GM23338 (cell line): ENCODE data around the gene PSMG1. TPM values are rescaled to one million over a fixed set of nuclear protein-coding genes. Genes with fewer than 3 reads are reported as not detected.

Source experiments
- ATAC-seq: fragments of 200-7000 bp; cut with Tn5 transposase; 3 replicates; pipeline ENCODE4 v1.9.1; 2020
- DNase-seq: peaks from one replicate; pipeline ENCODE4 v3.0.0-alpha.2; 2015; ENCODE audit warnings: low spot score
- H2AFZ ChIP-seq: fragments of 200-600 bp; sonication (generic); 2 replicates; pipeline ENCODE4 v1.8.0; 2016; ENCODE audit warnings: antibody characterized with exemption, mild to moderate bottlenecking, moderate library complexity
- H3F3A ChIP-seq: fragments of 200-600 bp; sonication (generic); replicated peaks from 2 replicates; pipeline ENCODE4 v1.8.0; 2017; ENCODE audit warnings: antibody characterized with exemption, mixed run types, low read depth
- H3K27ac ChIP-seq: fragments of 200-600 bp; sonication (generic); 2 replicates; pipeline ENCODE4 v1.6.1; 2016; ENCODE audit warnings: low read depth
- H3K27me3 ChIP-seq: fragments of 200-600 bp; sonication (generic); 2 replicates; pipeline ENCODE4 v1.8.0; 2016; ENCODE audit warnings: mild to moderate bottlenecking, mixed run types, moderate library complexity; ENCODE audit not compliant: insufficient read depth
- H3K36me3 ChIP-seq: fragments of 200-600 bp; sonication (generic); 2 replicates; pipeline ENCODE4 v1.8.0; 2016; ENCODE audit warnings: mild to moderate bottlenecking; ENCODE audit not compliant: insufficient read depth
- H3K4me1 ChIP-seq: fragments of 200-600 bp; sonication (generic); 2 replicates; pipeline ENCODE4 v1.8.0; 2016; ENCODE audit warnings: mild to moderate bottlenecking, moderate library complexity; ENCODE audit not compliant: insufficient read depth
- H3K4me2 ChIP-seq: fragments of 200-600 bp; sonication (generic); 2 replicates; pipeline ENCODE4 v1.7.1; 2017; ENCODE audit warnings: mixed run types
- H3K4me3 ChIP-seq: fragments of 200-600 bp; sonication (generic); 2 replicates; pipeline ENCODE4 v1.6.1; 2016; ENCODE audit warnings: mixed run types
- H3K79me2 ChIP-seq: fragments of 200-600 bp; sonication (generic); replicated peaks from 2 replicates; pipeline ENCODE4 v1.8.0; 2017; ENCODE audit warnings: mild to moderate bottlenecking; ENCODE audit not compliant: insufficient read depth
- H3K9me2 ChIP-seq: fragments of 200-600 bp; sonication (generic); 2 replicates; pipeline ENCODE4 v1.8.0; 2017; ENCODE audit not compliant: insufficient read depth
- H4K20me1 ChIP-seq: fragments of 200-600 bp; sonication (generic); replicated peaks from 2 replicates; pipeline ENCODE4 v1.8.0; 2017; ENCODE audit warnings: mild to moderate bottlenecking; ENCODE audit not compliant: insufficient read depth
- H3K27ac Mint-ChIP-seq: 2 replicates; pipeline ENCODE4 v1.8.0; 2020; ENCODE audit warnings: inconsistent platforms, mild to moderate bottlenecking, moderate library complexity, mixed read lengths
- H3K27me3 Mint-ChIP-seq: 3 replicates; pipeline ENCODE4 v1.8.0; 2022; ENCODE audit warnings: low read depth, mild to moderate bottlenecking, moderate library complexity, mixed read lengths, inconsistent platforms; ENCODE audit not compliant: insufficient read depth, poor library complexity
- H3K36me3 Mint-ChIP-seq: 3 replicates; pipeline ENCODE4 v1.8.0; 2021; ENCODE audit warnings: low read depth, mild to moderate bottlenecking, inconsistent platforms, moderate library complexity, mixed read lengths
- H3K4me1 Mint-ChIP-seq: 3 replicates; pipeline ENCODE4 v1.8.0; 2020; ENCODE audit warnings: mild to moderate bottlenecking, inconsistent platforms, mixed read lengths
- H3K4me3 Mint-ChIP-seq: 3 replicates; pipeline ENCODE4 v1.8.0; 2021; ENCODE audit warnings: moderate library complexity, mild to moderate bottlenecking, inconsistent platforms, mixed read lengths
- H3K9me3 Mint-ChIP-seq: 3 replicates; pipeline ENCODE4 v1.8.0; 2020; ENCODE audit warnings: moderate library complexity, mild to moderate bottlenecking, inconsistent platforms, mixed read lengths
- ETS1 ChIP-seq: IDR thresholded peaks from 2 replicates; pipeline ENCODE4 v1.6.1; 2016; ENCODE audit warnings: antibody characterized with exemption
- NANOG ChIP-seq: IDR thresholded peaks from 2 replicates; pipeline ENCODE4 v1.6.1; 2016; ENCODE audit warnings: antibody characterized with exemption, borderline replicate concordance
- REST ChIP-seq: IDR thresholded peaks from one replicate; pipeline ENCODE4 v1.6.1; 2018; ENCODE audit warnings: antibody characterized with exemption; ENCODE audit not compliant: unreplicated experiment
- ZNF331 ChIP-seq: fragments of 250-450 bp; sonication (Bioruptor Pico); IDR thresholded peaks from 2 replicates; pipeline ENCODE4 v1.5.0; 2020; ENCODE audit warnings: low read depth, mild to moderate bottlenecking, moderate library complexity
- polyA plus RNA-seq: library from polyadenylated mRNA; unstranded; fragments of >200 nt; fragmentation: Nextera tagmentation; extraction: Ambion mirVana; gene quantifications from 2 replicates; pipeline ENCODE4 v1.2.1, GENCODE V29; 2016
- total RNA-seq: library from RNA; depleted of rRNA; stranded (reverse); fragments of >200 nt; shearing (Covaris generic); gene quantifications from 2 replicates; pipeline ENCODE4 v1.2.3, GENCODE V29; 2014
- TF ChIP-seq, protein P1 (sequence below), 2 experiments: fragments of 200-600 bp in 1 of 2; sonication (generic) in 1 of 2; conservative IDR thresholded peaks; 2 replicates each; pipeline versions ENCODE4 v1.5.1 to v1.6.1; 2016 to 2017; ENCODE audit warnings: antibody characterized with exemption in 2 of 2, low read depth in 2 of 2, mild to moderate bottlenecking in 2 of 2, moderate library complexity in 1 of 2

The PSMG1 gene
- total and polyA plus RNA-seq, 2 experiments from 2014 or later = 78.4 to 158 TPM

DNA sequence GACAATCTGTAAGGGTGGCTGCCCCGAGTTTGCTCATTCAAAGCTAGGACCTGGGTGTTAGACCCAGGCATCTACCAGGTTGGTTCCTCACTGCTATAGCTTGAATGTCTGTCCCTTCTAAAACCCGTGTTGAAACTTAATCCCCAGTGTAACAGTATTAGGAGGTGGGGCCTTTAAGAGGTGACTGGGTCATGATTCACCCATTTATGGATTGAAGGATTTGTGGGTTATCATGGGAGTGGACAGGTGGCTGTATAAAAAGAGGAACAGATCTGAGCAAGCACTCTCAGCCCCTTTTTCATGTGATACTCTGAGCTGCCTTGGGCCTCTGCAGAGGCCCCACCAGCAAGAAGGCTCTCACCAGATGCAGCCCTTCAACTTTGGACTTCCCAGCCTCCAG, 29.4 kb downstream of the PSMG1 start:
- no peak overlapping the region for H3K27ac ChIP-seq
- H3K27me3 ChIP-seq = no peaks in the 10 kb centered on the region
- Mint-ChIP-seq H3K9me3 (peaks cover 17% of the 10 kb centered on the region), H3K36me3 (peaks cover 10% of the 10 kb centered on the region; the same call in 2 of the 3 replicates), H3K4me1 (no peaks in the 10 kb centered on the region), H3K27me3 (no peaks in the 10 kb centered on the region), H3K27ac (no peak overlapping the region), H3K4me3 (no peak overlapping the region)
- no peak for TF ChIP-seq NANOG
- no peak overlapping the region for H3K4me3 ChIP-seq
- no peaks in the 10 kb centered on the region for H4K20me1 ChIP-seq
- no peaks in the 10 kb centered on the region for H3F3A ChIP-seq
- H3K9me2 ChIP-seq = 0 out of 2 replicates have a peak, but pooled peaks cover 5% of the 10 kb centered on the region
- no peaks in the 10 kb centered on the region for H3K36me3 ChIP-seq
- H3K4me2 ChIP-seq = no peak overlapping the region
- H2AFZ ChIP-seq = no peak overlapping the region
- H3K79me2 ChIP-seq = no peaks in the 10 kb centered on the region
- H3K4me1 ChIP-seq = no peaks in the 10 kb centered on the region
- no peak for ATAC-seq
- no peak for DNase-seq

DNA sequence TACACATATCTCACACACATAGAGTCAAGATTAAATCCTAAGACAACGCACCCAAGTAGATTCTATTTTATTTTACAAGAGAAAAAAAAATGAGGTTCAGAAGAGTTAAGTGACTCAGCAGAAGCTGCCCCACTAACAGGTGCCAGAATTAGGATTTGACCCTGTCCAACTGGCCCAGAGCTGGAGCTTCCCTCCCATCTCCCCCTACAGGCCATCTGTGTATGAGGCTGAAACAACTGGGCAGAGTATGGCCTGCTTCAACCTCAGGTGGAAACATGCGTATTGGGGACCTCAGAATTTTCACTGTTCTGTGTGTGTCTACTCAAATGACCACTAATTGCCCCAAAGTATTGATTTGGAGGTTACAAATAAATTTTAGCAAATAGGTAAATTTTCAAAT, 29.9 kb downstream of the PSMG1 start:
- Histone ChIP-seq H3K27me3 (no peaks in the 10 kb centered on the region), H3K4me1 (no peaks in the 10 kb centered on the region), H4K20me1 (no peaks in the 10 kb centered on the region), H3K27ac (no peak overlapping the region), H3K36me3 (no peaks in the 10 kb centered on the region), H3K4me2 (no peak overlapping the region), H3K4me3 (no peak overlapping the region), H3F3A (no peaks in the 10 kb centered on the region), H2AFZ (no peak overlapping the region), H3K9me2 (0 out of 2 replicates have a peak, but pooled peaks cover 5% of the 10 kb centered on the region), H3K79me2 (no peaks in the 10 kb centered on the region)
- ATAC-seq = peak; percentile 69
- no peaks in the 10 kb centered on the region for H3K4me1 Mint-ChIP-seq
- TF ChIP-seq ETS1 = no peak
- TF ChIP-seq, protein P1, sequence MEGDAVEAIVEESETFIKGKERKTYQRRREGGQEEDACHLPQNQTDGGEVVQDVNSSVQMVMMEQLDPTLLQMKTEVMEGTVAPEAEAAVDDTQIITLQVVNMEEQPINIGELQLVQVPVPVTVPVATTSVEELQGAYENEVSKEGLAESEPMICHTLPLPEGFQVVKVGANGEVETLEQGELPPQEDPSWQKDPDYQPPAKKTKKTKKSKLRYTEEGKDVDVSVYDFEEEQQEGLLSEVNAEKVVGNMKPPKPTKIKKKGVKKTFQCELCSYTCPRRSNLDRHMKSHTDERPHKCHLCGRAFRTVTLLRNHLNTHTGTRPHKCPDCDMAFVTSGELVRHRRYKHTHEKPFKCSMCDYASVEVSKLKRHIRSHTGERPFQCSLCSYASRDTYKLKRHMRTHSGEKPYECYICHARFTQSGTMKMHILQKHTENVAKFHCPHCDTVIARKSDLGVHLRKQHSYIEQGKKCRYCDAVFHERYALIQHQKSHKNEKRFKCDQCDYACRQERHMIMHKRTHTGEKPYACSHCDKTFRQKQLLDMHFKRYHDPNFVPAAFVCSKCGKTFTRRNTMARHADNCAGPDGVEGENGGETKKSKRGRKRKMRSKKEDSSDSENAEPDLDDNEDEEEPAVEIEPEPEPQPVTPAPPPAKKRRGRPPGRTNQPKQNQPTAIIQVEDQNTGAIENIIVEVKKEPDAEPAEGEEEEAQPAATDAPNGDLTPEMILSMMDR (conservative IDR thresholded peaks at IDR 0.05; ENCODE audit: low read depth in 2 of 2) = peak; percentile 55 to 58
- peaks cover 16% of the 10 kb centered on the region for H3K9me3 Mint-ChIP-seq
- peaks cover 10% of the 10 kb centered on the region; the same call in 2 of the 3 replicates for H3K36me3 Mint-ChIP-seq
- no peak overlapping the region for H3K27ac Mint-ChIP-seq
- DNase-seq = peak; percentile 51
- H3K27me3 Mint-ChIP-seq = no peaks in the 10 kb centered on the region
- no peak overlapping the region for H3K4me3 Mint-ChIP-seq

GRCh38 chr21:39152271-39152670, 31.0 kb downstream of the PSMG1 start:
- Histone ChIP-seq H3K27ac (no peak overlapping the region), H3K9me2 (0 out of 2 replicates have a peak, but pooled peaks cover 5% of the 10 kb centered on the region), H3K27me3 (no peaks in the 10 kb centered on the region), H3F3A (no peaks in the 10 kb centered on the region), H3K36me3 (no peaks in the 10 kb centered on the region), H2AFZ (no peak overlapping the region), H3K4me2 (no peak overlapping the region), H3K4me1 (no peaks in the 10 kb centered on the region), H3K4me3 (no peak overlapping the region), H3K79me2 (no peaks in the 10 kb centered on the region), H4K20me1 (no peaks in the 10 kb centered on the region)
- Mint-ChIP-seq H3K9me3 (peaks cover 12% of the 10 kb centered on the region), H3K27me3 (no peaks in the 10 kb centered on the region), H3K4me3 (no peak overlapping the region), H3K36me3 (peaks cover 6% of the 10 kb centered on the region; the same call in 2 of the 3 replicates), H3K27ac (no peak overlapping the region), H3K4me1 (no peaks in the 10 kb centered on the region)
- DNase-seq = no peak
- ATAC-seq = no peak
- no peak for TF ChIP-seq ETS1
- TF ChIP-seq ZNF331 = no peak
- no peak for TF ChIP-seq REST
